Transverse colon (tissue), 4 donors: ENCODE measurements around the gene TAS1R3.

Source experiments
- CTCF ChIP-seq, 5 experiments: fragments of 200-600 bp in 3 of 5; fragments of 450-650 bp in 2 of 5; sonication (generic) in 3 of 5; IDR thresholded peaks; 1 replicate in 2 of 5; 2 replicates in 3 of 5; pipeline ENCODE4 v1.5.1; 2016 to 2017; ENCODE audit warnings: antibody characterized with exemption in 5 of 5, inconsistent platforms in 3 of 5, mild to moderate bottlenecking in 2 of 5, moderate library complexity in 1 of 5
- EP300 ChIP-seq: sonication (generic); formaldehyde crosslinking; IDR thresholded peaks from one replicate; pipeline ENCODE4 v1.6.1; 2017; ENCODE audit warnings: antibody characterized with exemption, low read depth
- POLR2A ChIP-seq: fragments of 450-650 bp; IDR thresholded peaks from one replicate; pipeline ENCODE4 v1.6.1; 2016; ENCODE audit warnings: antibody characterized with exemption, mild to moderate bottlenecking, moderate library complexity
- POLR2AphosphoS5 ChIP-seq, 3 donors: sonication (generic); formaldehyde crosslinking; IDR thresholded peaks; one replicate each; pipeline ENCODE4 v1.6.1; 2016; ENCODE audit warnings: antibody characterized with exemption in 3 of 3

GRCh38 chr1:1327291-1327690 is 3.8 kb upstream of the TAS1R3 start:
- no peak for TF ChIP-seq CTCF (IDR thresholded peaks at IDR 0.05)
- no peak for TF ChIP-seq EP300
- TF ChIP-seq POLR2A: no peak
- TF ChIP-seq POLR2AphosphoS5 (IDR thresholded peaks at IDR 0.05): no peak
